Keratinocyte (primary cell): ENCODE measurements around the gene COL8A2. TPM values are rescaled to one million over a fixed set of nuclear protein-coding genes. Genes with fewer than 3 reads are reported as not detected.

ENCODE experiments used
- DNase-seq: peaks from one replicate; pipeline ENCODE4 v3.0.0-alpha.2; 2011; ENCODE audit warnings: low read depth, missing footprints, low spot score
- FAIRE-seq: peaks from 2 replicates; lab custom pipeline; 2011; peaks lifted over from hg19 to GRCh38; lab: Jason Lieb, UNC
- H2AFZ ChIP-seq: 2 replicates; pipeline ENCODE4 v1.6.0; 2012; ENCODE audit warnings: low read length, control low read depth, inconsistent platforms; ENCODE audit not compliant: control insufficient read depth
- H3K27ac ChIP-seq: 2 replicates; pipeline ENCODE4 v1.5.1; 2011; ENCODE audit warnings: low read length; ENCODE audit not compliant: control insufficient read depth, insufficient read depth
- H3K27me3 ChIP-seq: 3 replicates; pipeline ENCODE4 v1.6.0; 2011; ENCODE audit warnings: low read length; ENCODE audit not compliant: control insufficient read depth, insufficient read depth; ENCODE audit errors: extremely low read depth
- H3K36me3 ChIP-seq, 2 experiments: 2 replicates in 1 of 2; 3 replicates in 1 of 2; pipeline ENCODE4 v1.5.1; 2011; ENCODE audit warnings: low read length in 2 of 2, mild to moderate bottlenecking in 1 of 2; ENCODE audit not compliant: control insufficient read depth in 2 of 2, insufficient read depth in 2 of 2; ENCODE audit errors: extremely low read depth in 1 of 2
- H3K4me1 ChIP-seq: 3 replicates; pipeline ENCODE4 v1.5.1; 2011; ENCODE audit warnings: low read length; ENCODE audit not compliant: control insufficient read depth, insufficient read depth; ENCODE audit errors: extremely low read depth
- H3K4me2 ChIP-seq: 3 replicates; pipeline ENCODE4 v1.6.0; 2011; ENCODE audit warnings: low read depth, low read length; ENCODE audit not compliant: control insufficient read depth, insufficient read depth; ENCODE audit errors: extremely low read depth
- H3K4me3 ChIP-seq, 3 experiments: fragments of 200-600 bp in 1 of 3; sonication (generic) in 1 of 3; 2 replicates in 2 of 3; 3 replicates in 1 of 3; pipeline ENCODE4 v1.5.1; 2011 to 2016; ENCODE audit warnings: low read length in 3 of 3, mild to moderate bottlenecking in 3 of 3, control low read depth in 2 of 3, inconsistent platforms in 1 of 3, low read depth in 1 of 3, mixed read lengths in 1 of 3, mixed run types in 1 of 3, moderate library complexity in 1 of 3; ENCODE audit not compliant: control insufficient read depth in 2 of 3, insufficient read depth in 2 of 3; ENCODE audit errors: extremely low read depth in 1 of 3
- H3K79me2 ChIP-seq: 2 replicates; pipeline ENCODE4 v1.6.0; 2012; ENCODE audit warnings: low read length; ENCODE audit not compliant: control insufficient read depth, insufficient read depth
- H3K9ac ChIP-seq: 3 replicates; pipeline ENCODE4 v1.6.0; 2011; ENCODE audit warnings: low read length; ENCODE audit not compliant: control insufficient read depth, insufficient read depth; ENCODE audit errors: extremely low read depth
- H3K9me1 ChIP-seq: 3 replicates; pipeline ENCODE4 v1.6.0; 2011; ENCODE audit warnings: low read length; ENCODE audit not compliant: control insufficient read depth, insufficient read depth; ENCODE audit errors: extremely low read depth
- H3K9me3 ChIP-seq: 2 replicates; pipeline ENCODE4 v1.5.1; 2012; ENCODE audit warnings: low read depth, low read length; ENCODE audit not compliant: control insufficient read depth
- H4K20me1 ChIP-seq: 3 replicates; pipeline ENCODE4 v1.6.0; 2011; ENCODE audit warnings: low read length; ENCODE audit not compliant: control insufficient read depth, insufficient read depth; ENCODE audit errors: extremely low read depth
- EZH2 ChIP-seq: IDR thresholded peaks from one replicate; pipeline ENCODE4 v1.6.1; 2012; ENCODE audit warnings: inconsistent platforms, mild to moderate bottlenecking, low read length, moderate library complexity
- dilution Hi-C: fragments of 300-500 bp; cut with MboI; formaldehyde crosslinking; loops from one replicate; pipeline ENCODE4 v1.7.0; 2020; ENCODE audit warnings: low sequenced_read_pairs; ENCODE audit not compliant: extremely low pct_ligation_motif_present
- polyA plus RNA-seq, 5 experiments: library from polyadenylated mRNA; depleted of rRNA in 3 of 5; stranded (reverse) in 3 of 5; stranded (forward) in 1 of 5; unstranded in 1 of 5; fragments of >200 nt; gene quantifications; 1 replicate in 1 of 5; 2 replicates in 3 of 5; 3 replicates in 1 of 5; pipeline versions ENCODE4 v1.2.1 to v1.2.3, GENCODE V29; 2011 to 2012; ENCODE audit warnings: missing spikeins in 2 of 5, low read depth in 1 of 5, low replicate concordance in 1 of 5
- TF ChIP-seq, protein P1 (sequence below), 3 experiments: IDR thresholded peaks in 1 of 3; conservative IDR thresholded peaks in 1 of 3; optimal IDR thresholded peaks in 1 of 3; 2 replicates in 2 of 3; 3 replicates in 1 of 3; pipeline versions ENCODE3 to v1.5.1; 2011; ENCODE audit warnings: low read length in 3 of 3, mild to moderate bottlenecking in 3 of 3, moderate library complexity in 2 of 3, control low read depth in 1 of 3, inconsistent platforms in 1 of 3; ENCODE audit not compliant: insufficient read depth in 2 of 3; ENCODE audit errors: extremely low read depth in 1 of 3

The COL8A2 gene
- polyA plus RNA-seq, 1 donor (not counting 4 experiments of a cell fraction or from before 2014, with no cell fraction given) = 0.09 TPM

DNA sequence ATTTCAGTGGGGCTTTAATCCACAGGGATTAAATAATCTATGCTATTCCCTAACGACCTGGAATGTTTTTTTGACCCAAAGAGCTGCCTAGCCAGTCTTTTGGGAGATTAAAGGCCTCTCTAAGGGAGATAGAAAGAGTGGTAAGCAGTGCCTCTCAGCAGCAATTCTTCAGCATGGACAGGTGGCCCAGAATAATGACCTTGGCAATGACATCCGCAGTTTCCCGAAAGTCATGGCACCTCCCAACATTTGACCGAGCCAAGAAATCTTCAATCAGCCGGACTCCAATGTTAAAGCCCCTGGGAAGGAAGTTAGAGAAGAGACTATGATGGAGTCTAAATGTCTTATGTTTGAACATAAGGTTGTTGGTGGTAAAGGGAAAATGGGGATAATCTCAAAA is 14.5 kb upstream of the COL8A2 start:
- H3K4me2 ChIP-seq = no peak overlapping the region
- TF ChIP-seq, protein P1, sequence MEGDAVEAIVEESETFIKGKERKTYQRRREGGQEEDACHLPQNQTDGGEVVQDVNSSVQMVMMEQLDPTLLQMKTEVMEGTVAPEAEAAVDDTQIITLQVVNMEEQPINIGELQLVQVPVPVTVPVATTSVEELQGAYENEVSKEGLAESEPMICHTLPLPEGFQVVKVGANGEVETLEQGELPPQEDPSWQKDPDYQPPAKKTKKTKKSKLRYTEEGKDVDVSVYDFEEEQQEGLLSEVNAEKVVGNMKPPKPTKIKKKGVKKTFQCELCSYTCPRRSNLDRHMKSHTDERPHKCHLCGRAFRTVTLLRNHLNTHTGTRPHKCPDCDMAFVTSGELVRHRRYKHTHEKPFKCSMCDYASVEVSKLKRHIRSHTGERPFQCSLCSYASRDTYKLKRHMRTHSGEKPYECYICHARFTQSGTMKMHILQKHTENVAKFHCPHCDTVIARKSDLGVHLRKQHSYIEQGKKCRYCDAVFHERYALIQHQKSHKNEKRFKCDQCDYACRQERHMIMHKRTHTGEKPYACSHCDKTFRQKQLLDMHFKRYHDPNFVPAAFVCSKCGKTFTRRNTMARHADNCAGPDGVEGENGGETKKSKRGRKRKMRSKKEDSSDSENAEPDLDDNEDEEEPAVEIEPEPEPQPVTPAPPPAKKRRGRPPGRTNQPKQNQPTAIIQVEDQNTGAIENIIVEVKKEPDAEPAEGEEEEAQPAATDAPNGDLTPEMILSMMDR (optimal IDR thresholded peaks at IDR 0.05 in 1 of 3, IDR thresholded peaks at IDR 0.05 in 1 of 3, conservative IDR thresholded peaks at IDR 0.05 in 1 of 3; ENCODE audit: extremely low read depth in 1 of 3, insufficient read depth in 2 of 3, low read length in 3 of 3) = no peak
- TF ChIP-seq EZH2 = no peak
- no peak overlapping the region for H3K27ac ChIP-seq
- peaks cover 11 to 40% of the 10 kb centered on the region in 2 experiments for H3K36me3 ChIP-seq
- FAIRE-seq = no peak
- H3K9me1 ChIP-seq = peaks cover 3% of the 10 kb centered on the region
- peaks cover 37% of the 10 kb centered on the region for H3K4me1 ChIP-seq
- H3K9ac ChIP-seq = no peak overlapping the region
- no peak overlapping the region for H3K4me3 ChIP-seq
- peaks cover 3% of the 10 kb centered on the region for H4K20me1 ChIP-seq
- no peak overlapping the region for H2AFZ ChIP-seq
- dilution Hi-C loops = no loop called here
- peaks cover 51% of the 10 kb centered on the region for H3K79me2 ChIP-seq
- no peaks in the 10 kb centered on the region for H3K9me3 ChIP-seq
- no peaks in the 10 kb centered on the region for H3K27me3 ChIP-seq
- no peak for DNase-seq

DNA sequence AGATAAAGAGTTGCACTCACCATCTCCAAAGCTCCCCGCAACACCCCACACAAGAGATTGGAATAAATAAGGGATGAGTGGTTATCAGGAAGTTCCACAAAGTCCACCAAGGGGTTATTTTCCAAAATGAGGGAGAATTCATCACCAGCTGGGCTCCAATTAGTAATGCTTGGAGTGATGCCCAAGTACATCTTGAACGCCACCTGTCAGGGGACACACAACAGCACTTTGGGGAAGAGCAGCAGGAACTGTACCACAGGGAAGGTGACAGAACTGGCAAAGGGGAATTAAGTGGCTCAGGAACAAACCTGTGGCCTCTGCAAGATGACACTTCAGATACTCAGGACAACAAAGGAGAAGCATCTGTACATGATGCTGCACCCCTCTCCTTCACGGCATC is 12.8 kb upstream of the COL8A2 start:
- no peak for FAIRE-seq

More for the DNA sequence above, 12.8 kb upstream of the COL8A2 start:
- peaks cover 52% of the 10 kb centered on the region for H3K4me1 ChIP-seq
- H3K4me2 ChIP-seq = no peak overlapping the region
- TF ChIP-seq EZH2 = no peak
- TF ChIP-seq, protein P1 (optimal IDR thresholded peaks at IDR 0.05 in 1 of 3, IDR thresholded peaks at IDR 0.05 in 1 of 3, conservative IDR thresholded peaks at IDR 0.05 in 1 of 3; ENCODE audit: extremely low read depth in 1 of 3, insufficient read depth in 2 of 3, low read length in 3 of 3) = no peak
- no peak overlapping the region for H3K4me3 ChIP-seq
- peaks cover 3% of the 10 kb centered on the region for H3K9me1 ChIP-seq
- DNase-seq = no peak
- H3K79me2 ChIP-seq = peaks cover 33% of the 10 kb centered on the region
- H3K27ac ChIP-seq = no peak overlapping the region
- no peak overlapping the region for H3K9ac ChIP-seq
- no peaks in the 10 kb centered on the region for H3K9me3 ChIP-seq
- H3K27me3 ChIP-seq = no peaks in the 10 kb centered on the region
- peaks cover 3% of the 10 kb centered on the region for H4K20me1 ChIP-seq
- dilution Hi-C loops = no loop called here
- H3K36me3 ChIP-seq = peaks cover 11 to 35% of the 10 kb centered on the region in 2 experiments
- H2AFZ ChIP-seq = no peak overlapping the region
